Muscle of leg (tissue), 9 donors: ENCODE measurements around the gene DDX19B. TPM values are rescaled to one million over a fixed set of nuclear protein-coding genes. Genes with fewer than 3 reads are reported as not detected.

Experiments used
- polyA plus RNA-seq, 8 donors: library from polyadenylated mRNA; unstranded; fragments of 120-200 nt; gene quantifications; one replicate each; pipeline versions ENCODE4 v1.2.1 to v1.2.3, GENCODE V29; 2013; ENCODE audit warnings: inconsistent platforms in 1 of 8, low replicate concordance in 1 of 8; ENCODE audit not compliant: insufficient read length in 8 of 8, insufficient read depth in 1 of 8
- total RNA-seq: library from RNA; stranded (reverse); fragments of 120-200 nt; gene quantifications from one replicate; pipeline ENCODE4 v1.2.4, GENCODE V29; 2013

The DDX19B gene
- total and polyA plus RNA-seq, 9 donors = 19.1 to 27.5 (median 21.8) TPM

Other genes starting within 250 kb of the DDX19B start
- gene PDPR, start 184.9 kb upstream of the DDX19B start, total RNA-seq = 14.2 TPM
- 10 to 100 TPM; 14.1 to 29.7 (median 18.7) TPM for gene PDPR, start 184.9 kb upstream of the DDX19B start, polyA plus RNA-seq
- 0.35 TPM for gene CLEC18C, start 125.4 kb upstream of the DDX19B start, total RNA-seq
- 1 to 10 TPM in 1 of 8 donors, under 1 TPM in 7; 0.04 to 1.3 (median 0.37) TPM for gene CLEC18C, start 125.4 kb upstream of the DDX19B start, polyA plus RNA-seq
- 17.2 TPM for gene EXOSC6, start 47.2 kb upstream of the DDX19B start, total RNA-seq
- 10 to 100 TPM in 7 of 8 donors, 1 to 10 TPM in 1; 9.4 to 16.2 (median 12.7) TPM for gene EXOSC6, start 47.2 kb upstream of the DDX19B start, polyA plus RNA-seq
- 38.1 TPM for gene AARS1, start 9.7 kb upstream of the DDX19B start, total RNA-seq
- 10 to 100 TPM; 50.1 to 71.1 (median 62.7) TPM for gene AARS1, start 9.7 kb upstream of the DDX19B start, polyA plus RNA-seq
- 37.2 TPM for gene DDX19A, start 47.7 kb downstream of the DDX19B start, total RNA-seq
- 10 to 100 TPM; 32.7 to 39.7 (median 36.1) TPM for gene DDX19A, start 47.7 kb downstream of the DDX19B start, polyA plus RNA-seq
- 26.0 TPM for gene ST3GAL2, start 139.9 kb downstream of the DDX19B start, total RNA-seq
- 10 to 100 TPM; 19.3 to 36.5 (median 30.0) TPM for gene ST3GAL2, start 139.9 kb downstream of the DDX19B start, polyA plus RNA-seq
- 7.3 TPM for gene FCSK, start 155.4 kb downstream of the DDX19B start, total RNA-seq
- 10 to 100 TPM in 1 of 8 donors, 1 to 10 TPM in 7; 5.2 to 10.2 (median 8.0) TPM for gene FCSK, start 155.4 kb downstream of the DDX19B start, polyA plus RNA-seq
- gene COG4, start 224.4 kb downstream of the DDX19B start, total RNA-seq = 48.2 TPM
- 10 to 100 TPM; 30.6 to 42.2 (median 39.0) TPM for gene COG4, start 224.4 kb downstream of the DDX19B start, polyA plus RNA-seq
- 131 TPM for gene SF3B3, start 224.6 kb downstream of the DDX19B start, total RNA-seq
- 100 to 1,000 TPM; 174 to 247 (median 205) TPM for gene SF3B3, start 224.6 kb downstream of the DDX19B start, polyA plus RNA-seq